H9 (cell line): ENCODE data around the gene AP2A2. TPM values are rescaled to one million over a fixed set of nuclear protein-coding genes. Genes with fewer than 3 reads are reported as not detected.

Source experiments
- DNase-seq: peaks from one replicate; pipeline ENCODE4 v3.0.0-alpha.2; 2017
- H2AFZ ChIP-seq: one replicate; pipeline ENCODE4 v1.6.1; 2013; ENCODE audit warnings: mild to moderate bottlenecking, low read length, control low read depth, moderate library complexity
- H2AK5ac ChIP-seq: 2 replicates; pipeline ENCODE4 v1.6.1; 2013; ENCODE audit warnings: low read length, control low read depth, mixed read lengths; ENCODE audit not compliant: insufficient read length
- H2BK120ac ChIP-seq: one replicate; pipeline ENCODE4 v1.6.1; 2013; ENCODE audit warnings: low read depth, mild to moderate bottlenecking, low read length, control low read depth, inconsistent platforms; ENCODE audit not compliant: poor library complexity, severe bottlenecking
- H2BK12ac ChIP-seq: 2 replicates; pipeline ENCODE4 v1.6.1; 2013; ENCODE audit warnings: low read length, control low read depth, mixed read lengths, low read depth; ENCODE audit not compliant: insufficient read length
- H2BK15ac ChIP-seq: 2 replicates; pipeline ENCODE4 v1.6.1; 2013; ENCODE audit warnings: low read depth, low read length, control low read depth
- H2BK20ac ChIP-seq: one replicate; pipeline ENCODE4 v1.6.1; 2013; ENCODE audit warnings: low read depth, mild to moderate bottlenecking, low read length, control low read depth, inconsistent platforms; ENCODE audit not compliant: poor library complexity, severe bottlenecking
- H2BK5ac ChIP-seq: 2 replicates; pipeline ENCODE4 v1.6.1; 2013; ENCODE audit warnings: low read length, control low read depth, mixed read lengths; ENCODE audit not compliant: insufficient read length
- H3K14ac ChIP-seq: 2 replicates; pipeline ENCODE4 v1.6.1; 2013; ENCODE audit warnings: low read length, control low read depth; ENCODE audit not compliant: insufficient read depth
- H3K18ac ChIP-seq: 2 replicates; pipeline ENCODE4 v1.6.1; 2013; ENCODE audit warnings: low read depth, mild to moderate bottlenecking, mixed read lengths, low read length, control low read depth; ENCODE audit not compliant: insufficient read length
- H3K23ac ChIP-seq: 2 replicates; pipeline ENCODE4 v1.6.1; 2013; ENCODE audit warnings: low read length, control low read depth, mixed read lengths, low read depth; ENCODE audit not compliant: insufficient read length
- H3K23me2 ChIP-seq: 2 replicates; pipeline ENCODE4 v1.6.1; 2013; ENCODE audit warnings: low read depth, mild to moderate bottlenecking, mixed read lengths, low read length, control low read depth; ENCODE audit not compliant: insufficient read length, poor library complexity, severe bottlenecking
- H3K27ac ChIP-seq: 2 replicates; pipeline ENCODE4 v1.5.1; 2013; ENCODE audit warnings: low read length, control low read depth, mixed read lengths, low read depth; ENCODE audit not compliant: insufficient read length
- H3K27me3 ChIP-seq: 2 replicates; pipeline ENCODE4 v1.6.1; 2013; ENCODE audit warnings: low read length, control low read depth, inconsistent platforms; ENCODE audit not compliant: insufficient read depth
- H3K4ac ChIP-seq: 2 replicates; pipeline ENCODE4 v1.6.1; 2013; ENCODE audit warnings: low read depth, mild to moderate bottlenecking, control low read depth, inconsistent platforms, low read length, moderate library complexity
- H3K4me1 ChIP-seq: 2 replicates; pipeline ENCODE4 v1.6.1; 2013; ENCODE audit warnings: low read length, control low read depth, inconsistent platforms; ENCODE audit not compliant: insufficient read depth
- H3K4me2 ChIP-seq: 2 replicates; pipeline ENCODE4 v1.6.1; 2013; ENCODE audit warnings: low read length, control low read depth, mixed read lengths; ENCODE audit not compliant: insufficient read length, insufficient read depth
- H3K56ac ChIP-seq: 2 replicates; pipeline ENCODE4 v1.6.1; 2013; ENCODE audit warnings: low read depth, mild to moderate bottlenecking, mixed read lengths, low read length, control low read depth; ENCODE audit not compliant: insufficient read length
- H3K79me1 ChIP-seq: 2 replicates; pipeline ENCODE4 v1.6.1; 2013; ENCODE audit warnings: low read depth, mild to moderate bottlenecking, moderate library complexity, low read length, control low read depth, inconsistent platforms; ENCODE audit not compliant: insufficient read depth, poor library complexity, severe bottlenecking
- H3K79me2 ChIP-seq: 2 replicates; pipeline ENCODE4 v1.6.1; 2013; ENCODE audit warnings: low read length, control low read depth, inconsistent platforms; ENCODE audit not compliant: insufficient read depth
- H3K9ac ChIP-seq: 2 replicates; pipeline ENCODE4 v1.6.1; 2013; ENCODE audit warnings: low read length, control low read depth, mixed read lengths; ENCODE audit not compliant: insufficient read length; ENCODE audit errors: extremely low read depth
- H3K9me3 ChIP-seq: one replicate; pipeline ENCODE4 v1.6.1; 2013; ENCODE audit warnings: low read depth, low read length, inconsistent platforms; ENCODE audit not compliant: control insufficient read depth
- H3T11ph ChIP-seq: one replicate; pipeline ENCODE4 v1.6.1; 2013; ENCODE audit warnings: mild to moderate bottlenecking, low read length, control low read depth, inconsistent platforms
- H4K20me1 ChIP-seq: one replicate; pipeline ENCODE4 v1.6.1; 2013; ENCODE audit not compliant: control insufficient read depth, insufficient read length, insufficient read depth
- H4K5ac ChIP-seq: 2 replicates; pipeline ENCODE4 v1.6.1; 2013; ENCODE audit warnings: low read depth, mild to moderate bottlenecking, mixed read lengths, low read length, control low read depth; ENCODE audit not compliant: insufficient read length
- H4K8ac ChIP-seq: replicated peaks from 2 replicates; pipeline ENCODE4 v1.6.1; 2013; ENCODE audit warnings: low read length, control low read depth, mixed read lengths, low read depth; ENCODE audit not compliant: insufficient read length
- H4K91ac ChIP-seq: 2 replicates; pipeline ENCODE4 v1.6.1; 2013; ENCODE audit warnings: low read depth, mild to moderate bottlenecking, moderate library complexity, mixed read lengths, low read length, control low read depth; ENCODE audit not compliant: insufficient read length
- H3K27ac Mint-ChIP-seq, 3 experiments: 2 replicates in 2 of 3; 3 replicates in 1 of 3; pipeline ENCODE4 v1.8.0; 2020 to 2021; ENCODE audit warnings: mixed read lengths in 3 of 3, mild to moderate bottlenecking in 1 of 3, moderate library complexity in 1 of 3
- H3K27me3 Mint-ChIP-seq: 2 replicates; pipeline ENCODE4 v1.8.0; 2021; ENCODE audit warnings: low read depth, mild to moderate bottlenecking, moderate library complexity, mixed read lengths
- H3K36me3 Mint-ChIP-seq, 3 experiments: 2 replicates in 2 of 3; 3 replicates in 1 of 3; pipeline ENCODE4 v1.8.0; 2020 to 2021; ENCODE audit warnings: low read depth in 3 of 3, mixed read lengths in 3 of 3; ENCODE audit not compliant: insufficient read depth in 1 of 3
- H3K4me1 Mint-ChIP-seq, 2 experiments: 2 replicates each; pipeline ENCODE4 v1.8.0; 2020; ENCODE audit warnings: mixed read lengths in 2 of 2
- H3K4me3 Mint-ChIP-seq, 2 experiments: 2 replicates in 1 of 2; 3 replicates in 1 of 2; pipeline ENCODE4 v1.8.0; 2020 to 2021; ENCODE audit warnings: mild to moderate bottlenecking in 2 of 2, mixed read lengths in 2 of 2, moderate library complexity in 1 of 2
- H3K9me3 Mint-ChIP-seq, 2 experiments: 2 replicates in 1 of 2; 3 replicates in 1 of 2; pipeline ENCODE4 v1.8.0; 2020; ENCODE audit warnings: mild to moderate bottlenecking in 2 of 2, mixed read lengths in 2 of 2, moderate library complexity in 1 of 2
- CTCF ChIP-seq: fragments of 200-600 bp; sonication (generic); conservative IDR thresholded peaks from 3 replicates; pipeline ENCODE4 v1.8.0; 2021; ENCODE audit warnings: antibody characterized with exemption, mild to moderate bottlenecking
- WGBS: extraction: QIAGEN DNeasy Blood & Tissue Kit; methylation state at CpG from one replicate; pipeline ENCODE4 v1.1.7; 2013; ENCODE audit warnings: missing lambda C conversion rate, low lambda C conversion rate, mixed read lengths; ENCODE audit not compliant: insufficient read length; ENCODE audit errors: extremely low coverage; 5-methylcytosine and 5-hydroxymethylcytosine counted together
- total RNA-seq: library from RNA; stranded (reverse); gene quantifications from 2 replicates; pipeline ENCODE4 v1.2.1, GENCODE V29; 2021

Gene AP2A2
- total RNA-seq, 1 experiment from 2014 or later = 53.7 TPM

- H3K23ac ChIP-seq = no peak overlapping the region
- H3K56ac ChIP-seq = no peak overlapping the region
- H3K79me1 ChIP-seq = no peaks in the 10 kb centered on the region
- Mint-ChIP-seq H3K4me1 (no peaks in the 10 kb centered on the region), H3K36me3 (no peaks in the 10 kb centered on the region; a peak in 1 of 7 replicates), H3K27me3 (no peaks in the 10 kb centered on the region), H3K9me3 (no peaks in the 10 kb centered on the region), H3K4me3 (no peak overlapping the region), H3K27ac (no peak overlapping the region; a peak in 1 of 7 replicates)
- no peak overlapping the region for H3K18ac ChIP-seq
- H4K5ac ChIP-seq = no peak overlapping the region
- no peak overlapping the region for H3K14ac ChIP-seq
- H2BK12ac ChIP-seq = no peak overlapping the region
- H3K27me3 ChIP-seq = no peaks in the 10 kb centered on the region
- no peak overlapping the region for H2BK120ac ChIP-seq
- H3K4ac ChIP-seq = no peak overlapping the region
- H3K4me2 ChIP-seq = no peak overlapping the region
- H4K91ac ChIP-seq = no peak overlapping the region
- H3K23me2 ChIP-seq = no peaks in the 10 kb centered on the region
- no peak overlapping the region for H3T11ph ChIP-seq
- H3K27ac ChIP-seq = no peak overlapping the region
- no peaks in the 10 kb centered on the region for H3K9me3 ChIP-seq
- no peak overlapping the region for H2BK15ac ChIP-seq
- no peak overlapping the region for H2AFZ ChIP-seq
- no peak for TF ChIP-seq CTCF
- H2BK5ac ChIP-seq = no peak overlapping the region
- no peaks in the 10 kb centered on the region for H4K20me1 ChIP-seq
- no CpG with 5 or more reads among the region's 46 CpGs for WGBS
- H4K8ac ChIP-seq = no peak overlapping the region
- DNase-seq = no peak
- no peak overlapping the region for H2BK20ac ChIP-seq
- H3K9ac ChIP-seq = no peak overlapping the region
- no peaks in the 10 kb centered on the region for H3K79me2 ChIP-seq
- H3K4me1 ChIP-seq = no peaks in the 10 kb centered on the region
- H2AK5ac ChIP-seq = no peak overlapping the region
Observed at GRCh38 chr11:1026641-1027482, 101.2 kb downstream of the AP2A2 start.
